ENCODE results near the gene FAM81B. TPM values are rescaled to one million over a fixed set of nuclear protein-coding genes. Genes with fewer than 3 reads are reported as not detected.

FAM81B gene
- total RNA-seq, 4 donors from 2014 or later = not detected

DNA sequence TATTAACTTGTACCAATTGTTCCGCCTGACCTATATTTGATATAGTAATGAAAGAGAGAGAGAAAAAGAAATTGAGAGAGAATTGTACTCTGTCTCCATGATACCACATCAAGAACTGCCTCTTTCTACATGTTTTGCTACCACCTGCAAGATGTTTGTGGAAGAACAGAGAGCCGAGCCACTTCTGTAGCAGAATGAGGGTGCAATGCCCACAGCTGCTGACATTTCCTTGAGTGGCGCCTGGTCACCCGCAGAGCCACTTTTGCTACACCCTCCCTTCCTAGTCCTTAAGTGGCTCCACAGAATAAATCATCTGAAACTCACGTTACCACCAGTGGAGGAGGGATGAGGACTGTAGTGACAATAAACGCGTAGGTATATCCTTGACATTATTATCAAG is 17.1 kb upstream of the FAM81B start:
- intact Hi-C loops (cut with DNase I; ENCODE audit: low total_unique reads) = no loop called here
- H3K27me3 ChIP-seq = no peaks in the 10 kb centered on the region
- ATAC-seq (no peak), DNase-seq (no peak)
- no peak overlapping the region for H3K27ac ChIP-seq
- in situ Hi-C loops (cut with MboI; ENCODE audit: low sequenced_read_pairs in 4 of 4) = no loop called here
- no peaks in the 10 kb centered on the region for H3K4me1 ChIP-seq
- TF ChIP-seq, protein P1, sequence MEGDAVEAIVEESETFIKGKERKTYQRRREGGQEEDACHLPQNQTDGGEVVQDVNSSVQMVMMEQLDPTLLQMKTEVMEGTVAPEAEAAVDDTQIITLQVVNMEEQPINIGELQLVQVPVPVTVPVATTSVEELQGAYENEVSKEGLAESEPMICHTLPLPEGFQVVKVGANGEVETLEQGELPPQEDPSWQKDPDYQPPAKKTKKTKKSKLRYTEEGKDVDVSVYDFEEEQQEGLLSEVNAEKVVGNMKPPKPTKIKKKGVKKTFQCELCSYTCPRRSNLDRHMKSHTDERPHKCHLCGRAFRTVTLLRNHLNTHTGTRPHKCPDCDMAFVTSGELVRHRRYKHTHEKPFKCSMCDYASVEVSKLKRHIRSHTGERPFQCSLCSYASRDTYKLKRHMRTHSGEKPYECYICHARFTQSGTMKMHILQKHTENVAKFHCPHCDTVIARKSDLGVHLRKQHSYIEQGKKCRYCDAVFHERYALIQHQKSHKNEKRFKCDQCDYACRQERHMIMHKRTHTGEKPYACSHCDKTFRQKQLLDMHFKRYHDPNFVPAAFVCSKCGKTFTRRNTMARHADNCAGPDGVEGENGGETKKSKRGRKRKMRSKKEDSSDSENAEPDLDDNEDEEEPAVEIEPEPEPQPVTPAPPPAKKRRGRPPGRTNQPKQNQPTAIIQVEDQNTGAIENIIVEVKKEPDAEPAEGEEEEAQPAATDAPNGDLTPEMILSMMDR (IDR thresholded peaks at IDR 0.05 in 4 of 5, conservative IDR thresholded peaks at IDR 0.05 in 1 of 5) = no peak
- no peak for TF ChIP-seq POLR2A (IDR thresholded peaks at IDR 0.05)
- no peaks in the 10 kb centered on the region for H3K9me3 ChIP-seq
- H3K4me3 ChIP-seq = no peak overlapping the region
- H3K36me3 ChIP-seq = no peaks in the 10 kb centered on the region

DNA sequence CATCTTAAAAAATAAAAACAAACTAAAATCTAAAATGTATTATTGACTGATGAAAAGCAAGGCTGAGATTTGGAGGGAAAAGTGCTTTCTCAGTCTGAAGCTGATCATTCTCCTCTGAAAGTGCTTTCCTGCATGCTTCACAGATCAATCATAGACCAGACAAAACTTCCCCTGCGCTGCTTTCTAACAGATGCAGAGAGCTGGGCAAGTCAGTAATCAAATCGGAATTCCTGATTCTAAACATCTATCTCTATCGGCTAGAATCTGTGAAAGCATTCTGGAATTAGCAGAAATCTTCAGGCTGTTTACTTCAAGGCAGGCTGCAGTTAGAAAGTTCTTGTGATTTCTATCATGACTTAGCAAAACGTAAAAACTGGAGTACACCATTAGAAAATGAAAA is 15.6 kb upstream of the FAM81B start:
- DNase-seq (no peak), ATAC-seq (no peak)
- TF ChIP-seq, protein P1 (IDR thresholded peaks at IDR 0.05 in 4 of 5, conservative IDR thresholded peaks at IDR 0.05 in 1 of 5) = no peak
- TF ChIP-seq POLR2A (IDR thresholded peaks at IDR 0.05) = no peak
- intact Hi-C loops (cut with DNase I; ENCODE audit: low total_unique reads) (no loop called here), in situ Hi-C loops (cut with MboI; ENCODE audit: low sequenced_read_pairs in 4 of 4) (no loop called here)
- H3K4me3 ChIP-seq = no peak overlapping the region
- no peaks in the 10 kb centered on the region for H3K27me3 ChIP-seq
- H3K4me1 ChIP-seq = no peaks in the 10 kb centered on the region
- H3K9me3 ChIP-seq = no peaks in the 10 kb centered on the region
- no peak overlapping the region for H3K27ac ChIP-seq
- no peaks in the 10 kb centered on the region for H3K36me3 ChIP-seq

DNA sequence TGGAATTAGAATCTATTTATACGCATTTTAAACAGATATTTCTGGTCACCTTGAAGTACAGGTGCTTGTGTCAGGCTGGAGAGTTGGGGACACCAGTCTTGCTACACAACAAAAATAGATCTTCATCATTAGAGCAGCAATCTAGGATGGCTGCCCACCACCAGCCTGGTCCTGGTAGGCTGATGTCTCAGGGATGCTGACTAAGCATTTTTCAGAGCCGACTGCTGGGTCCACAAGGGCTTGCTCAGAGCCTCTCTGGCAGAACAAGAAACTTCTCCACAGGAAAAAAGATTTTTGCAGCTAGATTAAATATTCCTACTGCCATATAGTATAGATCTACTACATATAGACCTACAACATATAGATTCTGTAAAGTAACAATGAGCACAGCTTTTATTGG is 12.0 kb upstream of the FAM81B start:
- ATAC-seq (no peak), DNase-seq (no peak)
- Histone ChIP-seq H3K27me3 (no peaks in the 10 kb centered on the region), H3K27ac (no peak overlapping the region), H3K4me1 (no peaks in the 10 kb centered on the region), H3K36me3 (no peaks in the 10 kb centered on the region), H3K4me3 (no peak overlapping the region), H3K9me3 (no peaks in the 10 kb centered on the region)
- intact Hi-C loops (cut with DNase I; ENCODE audit: low total_unique reads) (no loop called here), in situ Hi-C loops (cut with MboI; ENCODE audit: low sequenced_read_pairs in 4 of 4) (no loop called here)
- no peak for TF ChIP-seq POLR2A (IDR thresholded peaks at IDR 0.05)
- TF ChIP-seq, protein P1 (IDR thresholded peaks at IDR 0.05 in 4 of 5, conservative IDR thresholded peaks at IDR 0.05 in 1 of 5) = no peak

DNA sequence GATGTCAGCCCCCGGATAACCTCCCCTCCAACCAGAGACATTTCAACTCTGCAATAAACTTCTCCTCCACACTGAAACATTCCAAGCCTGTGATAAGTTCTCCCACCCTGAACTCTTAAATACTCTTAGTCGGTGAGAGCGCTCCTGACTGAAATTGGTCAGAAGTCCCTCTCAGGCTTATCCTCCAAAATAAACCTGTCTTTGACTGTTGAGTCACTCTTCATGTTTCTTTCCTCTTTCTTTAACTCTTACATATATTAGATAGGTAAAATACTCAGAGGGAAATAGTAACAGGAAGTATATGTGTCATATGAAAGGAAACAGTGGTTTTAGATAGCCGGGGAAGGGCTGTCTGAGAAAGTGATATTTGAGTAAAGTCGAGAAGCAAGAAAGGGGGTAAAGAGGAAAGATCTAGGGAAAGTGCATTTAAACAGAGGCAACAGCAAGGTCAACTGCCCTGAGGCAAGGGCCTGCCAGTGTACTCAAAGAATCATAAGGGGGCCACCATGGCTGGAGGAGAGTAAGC is 11.0 kb upstream of the FAM81B start:
- Histone ChIP-seq H3K4me1 (no peaks in the 10 kb centered on the region), H3K36me3 (no peaks in the 10 kb centered on the region), H3K27me3 (no peaks in the 10 kb centered on the region), H3K9me3 (no peaks in the 10 kb centered on the region), H3K27ac (no peak overlapping the region), H3K4me3 (no peak overlapping the region)
- in situ Hi-C loops (cut with MboI; ENCODE audit: low sequenced_read_pairs in 4 of 4) (no loop called here), intact Hi-C loops (cut with DNase I; ENCODE audit: low total_unique reads) (no loop called here)
- no peak for ATAC-seq
- DNase-seq = no peak
- TF ChIP-seq, protein P1 (IDR thresholded peaks at IDR 0.05 in 4 of 5, conservative IDR thresholded peaks at IDR 0.05 in 1 of 5) = no peak
- TF ChIP-seq POLR2A (IDR thresholded peaks at IDR 0.05) = no peak

DNA sequence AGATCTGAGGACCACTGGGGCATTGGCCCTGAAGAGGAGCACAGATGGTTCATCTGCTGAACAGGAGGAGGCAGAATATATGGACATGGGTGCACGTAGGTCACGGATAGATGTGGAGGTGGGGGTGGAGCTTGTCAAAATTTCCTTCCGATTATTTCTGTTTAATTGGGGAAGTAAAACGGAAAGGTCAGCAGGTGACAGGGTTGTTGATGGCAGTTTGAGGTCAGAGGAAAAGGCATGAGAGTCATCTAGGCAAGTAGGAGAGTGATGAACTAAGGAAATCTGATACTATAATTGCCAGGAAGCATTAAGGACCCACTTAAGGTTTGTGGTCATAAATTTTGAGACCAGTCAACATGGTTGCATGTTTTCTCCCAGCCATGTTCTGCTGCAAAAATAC is 8.4 kb upstream of the FAM81B start:
- DNase-seq (no peak), ATAC-seq (no peak)
- no peaks in the 10 kb centered on the region for H3K4me1 ChIP-seq
- no peaks in the 10 kb centered on the region for H3K27me3 ChIP-seq
- no peak for TF ChIP-seq POLR2A (IDR thresholded peaks at IDR 0.05)
- TF ChIP-seq, protein P1 (IDR thresholded peaks at IDR 0.05 in 4 of 5, conservative IDR thresholded peaks at IDR 0.05 in 1 of 5) = no peak
- no peaks in the 10 kb centered on the region for H3K36me3 ChIP-seq
- intact Hi-C loops (cut with DNase I; ENCODE audit: low total_unique reads) (no loop called here), in situ Hi-C loops (cut with MboI; ENCODE audit: low sequenced_read_pairs in 4 of 4) (no loop called here)
- H3K9me3 ChIP-seq = no peaks in the 10 kb centered on the region
- no peak overlapping the region for H3K27ac ChIP-seq
- H3K4me3 ChIP-seq = no peak overlapping the region

Measured in gastrocnemius medialis (tissue), 4 donors.